ENCODE results near the gene MYL3.
A peak's percentile ranks its signal among the peaks of the same experiment; 100 is the strongest.

MYL3 gene

DNA sequence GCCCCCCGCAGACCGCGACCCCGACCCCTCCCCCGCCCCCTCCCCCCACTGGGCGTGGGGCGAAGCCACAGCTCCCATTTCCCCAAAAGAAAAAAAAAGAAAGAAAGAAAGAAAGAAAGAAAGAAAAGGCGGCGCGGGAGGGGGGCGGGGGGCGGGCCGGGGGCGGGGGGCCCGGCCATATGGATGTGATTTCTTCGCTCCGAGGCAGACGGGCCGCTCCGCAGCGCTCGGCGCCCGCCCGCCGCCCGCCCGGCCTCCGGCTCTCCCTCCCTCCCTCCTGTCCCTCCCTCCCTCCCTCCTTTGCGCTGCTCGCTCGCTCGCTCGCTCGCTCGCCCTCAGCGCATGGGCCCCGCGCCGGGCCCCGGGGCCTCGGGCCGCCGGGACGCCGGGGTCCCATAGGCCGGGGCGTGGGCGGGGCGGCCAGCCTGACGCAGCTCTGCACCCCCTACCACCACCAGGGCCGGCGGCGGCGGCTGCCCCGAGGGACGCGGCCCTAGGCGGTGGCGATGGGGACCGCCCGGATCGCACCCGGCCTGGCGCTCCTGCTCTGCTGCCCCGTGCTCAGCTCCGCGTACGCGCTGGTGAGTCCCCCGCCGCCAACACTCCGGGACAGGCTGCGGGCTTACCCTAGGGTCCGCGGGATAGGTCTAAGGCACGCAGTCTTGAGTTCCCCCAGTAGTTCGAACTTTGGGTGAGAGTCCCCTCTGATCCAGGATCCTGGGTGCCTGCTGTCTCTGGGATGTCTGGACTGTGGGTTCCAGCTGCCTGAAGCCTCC is 20.0 kb upstream of the MYL3 start:
- peak in 3 of 51 donors; percentile 20 to 37 (median 24) for DNase-seq

DNA sequence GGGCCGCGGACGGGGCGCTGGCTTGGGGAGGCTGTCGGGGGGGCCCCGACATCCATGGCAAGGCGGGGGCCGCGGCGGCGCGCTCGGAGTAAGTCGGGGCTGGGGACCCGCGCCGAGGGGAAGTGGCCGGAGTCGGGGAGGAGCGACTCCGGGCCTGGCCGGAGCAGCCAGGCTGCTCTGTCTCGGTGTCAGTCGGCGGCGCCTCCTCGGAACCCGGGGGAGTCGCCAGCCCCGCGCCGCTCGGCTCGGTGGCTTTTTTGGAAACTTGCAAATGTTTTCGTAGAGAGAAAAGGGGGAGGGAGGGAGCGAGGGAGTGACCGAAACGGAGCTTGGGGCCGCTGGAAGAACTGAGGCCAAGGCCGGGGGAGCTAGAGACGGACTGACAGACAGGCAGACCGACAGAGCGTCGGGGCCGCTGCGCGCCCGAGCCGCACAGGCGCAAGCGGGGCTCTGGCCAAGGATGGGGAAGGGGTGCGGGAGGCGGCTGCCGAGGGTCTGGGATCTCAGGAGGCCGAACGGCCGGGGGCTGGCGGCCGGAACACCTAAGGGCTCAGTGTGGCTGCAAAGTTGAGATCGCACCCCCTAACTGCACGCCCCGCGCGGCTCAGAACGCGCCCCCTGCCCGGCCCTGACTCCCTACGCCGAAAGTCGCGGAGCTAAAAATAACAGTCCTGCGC is 19.3 kb upstream of the MYL3 start:
- peak in 3 of 51 donors; percentile 14 to 42 (median 18) for DNase-seq

DNA sequence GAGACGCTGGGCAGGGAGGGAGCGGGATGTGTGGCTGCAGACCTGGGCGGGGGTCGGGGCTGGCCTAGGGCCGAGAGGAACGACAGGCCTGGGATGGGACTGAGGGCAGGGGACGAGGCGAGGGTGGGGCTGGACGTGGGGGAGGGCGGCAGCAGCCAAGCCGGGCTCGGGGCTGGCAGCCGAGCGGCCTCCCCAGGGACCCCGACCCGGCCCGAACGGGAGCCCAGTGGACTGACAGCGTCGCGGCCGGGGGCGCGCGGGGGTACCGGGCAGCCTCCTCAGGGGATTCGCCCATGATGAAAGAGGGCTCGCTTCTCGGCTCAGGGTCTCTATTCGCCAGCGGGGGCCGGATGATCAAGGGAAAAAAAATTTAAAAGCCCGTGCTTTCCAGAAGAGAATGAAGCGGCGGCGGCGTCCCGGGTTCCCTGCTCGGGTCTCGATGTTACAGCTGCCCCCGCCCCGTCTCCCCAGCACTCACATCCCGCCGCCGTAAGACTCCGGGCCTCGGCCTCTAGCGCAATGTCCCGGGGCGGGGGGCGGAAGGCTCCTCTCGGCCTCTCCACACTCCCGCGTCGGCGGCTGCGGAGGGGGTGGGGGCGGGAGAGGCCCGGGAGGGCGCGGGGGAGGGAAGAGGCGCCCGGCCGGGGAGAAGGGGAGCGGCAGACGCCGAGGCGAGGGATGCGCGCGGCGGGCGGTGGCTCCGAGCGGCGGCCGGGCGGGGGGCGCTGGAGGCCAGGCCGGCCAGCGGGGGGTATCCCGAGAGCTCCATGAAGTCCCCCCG is 18.5 kb upstream of the MYL3 start:
- DNase-seq: peak in 5 of 51 donors; percentile 8 to 36 (median 10)

DNA sequence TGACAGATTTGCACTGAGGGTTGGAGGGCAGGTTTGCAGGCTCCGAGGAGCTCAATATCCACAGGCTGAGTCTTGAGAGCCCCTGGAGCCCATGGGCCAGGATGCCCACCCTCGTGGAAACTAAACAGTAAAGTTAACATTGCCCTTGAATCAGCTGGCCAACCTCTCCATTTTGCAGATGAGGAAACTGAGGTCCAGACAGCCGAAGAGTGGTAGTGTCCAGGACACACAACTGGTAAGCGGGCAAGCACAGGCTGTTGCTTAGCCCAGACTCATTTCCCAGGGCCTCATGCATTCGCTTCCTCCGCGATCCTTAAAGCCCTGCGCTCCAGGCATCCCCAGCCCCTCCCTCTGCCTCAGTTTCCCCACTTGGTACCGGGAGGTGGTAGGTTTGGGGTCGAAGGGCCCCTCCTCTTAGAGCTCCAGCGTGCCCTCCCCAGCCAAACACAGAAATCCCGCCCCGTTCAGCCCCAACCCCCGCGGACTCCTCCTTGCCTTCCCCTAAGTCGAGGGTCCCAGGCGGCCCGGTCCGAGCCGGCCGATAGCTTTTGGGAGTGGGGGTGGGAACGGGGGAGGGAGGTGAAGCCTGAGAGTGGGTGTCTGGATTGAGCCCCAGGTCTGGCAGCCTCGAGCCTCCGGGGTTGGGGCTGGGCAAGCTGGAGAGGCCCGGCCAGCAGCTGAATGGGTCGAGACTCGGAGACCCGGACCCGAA is 17.8 kb upstream of the MYL3 start:
- no peak for DNase-seq

DNA sequence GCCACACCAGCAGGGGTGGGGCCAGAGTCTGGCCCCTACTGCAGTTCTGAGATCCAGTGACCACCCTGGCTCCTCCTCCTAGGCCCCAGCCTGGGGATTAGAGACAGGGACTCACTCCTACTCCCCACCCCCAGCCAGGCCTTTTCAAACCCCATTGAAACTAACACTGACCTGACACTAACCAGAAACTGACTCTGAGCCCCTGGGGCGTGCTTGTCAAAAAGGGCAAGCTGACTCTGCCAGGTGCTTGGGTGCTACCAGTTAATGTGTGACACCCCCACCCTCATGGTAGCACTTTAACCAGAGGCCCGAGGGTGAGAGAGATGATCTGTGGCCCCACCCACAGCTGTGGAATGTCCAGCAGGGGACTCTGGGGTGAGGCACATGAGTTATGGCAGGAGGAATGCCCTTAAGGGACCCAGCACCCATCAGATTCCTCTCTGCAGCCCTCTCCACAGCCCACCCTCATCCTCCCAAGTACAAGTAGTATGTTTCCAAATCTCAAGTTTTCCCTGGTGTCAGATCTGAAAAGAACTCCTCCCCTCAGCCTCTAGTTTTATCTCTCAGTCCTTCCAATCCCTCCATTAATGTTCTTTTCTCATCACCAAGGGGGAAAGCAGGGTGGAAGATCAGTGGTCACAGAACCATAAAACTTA is 15.7 kb upstream of the MYL3 start:
- no peak for DNase-seq

DNA sequence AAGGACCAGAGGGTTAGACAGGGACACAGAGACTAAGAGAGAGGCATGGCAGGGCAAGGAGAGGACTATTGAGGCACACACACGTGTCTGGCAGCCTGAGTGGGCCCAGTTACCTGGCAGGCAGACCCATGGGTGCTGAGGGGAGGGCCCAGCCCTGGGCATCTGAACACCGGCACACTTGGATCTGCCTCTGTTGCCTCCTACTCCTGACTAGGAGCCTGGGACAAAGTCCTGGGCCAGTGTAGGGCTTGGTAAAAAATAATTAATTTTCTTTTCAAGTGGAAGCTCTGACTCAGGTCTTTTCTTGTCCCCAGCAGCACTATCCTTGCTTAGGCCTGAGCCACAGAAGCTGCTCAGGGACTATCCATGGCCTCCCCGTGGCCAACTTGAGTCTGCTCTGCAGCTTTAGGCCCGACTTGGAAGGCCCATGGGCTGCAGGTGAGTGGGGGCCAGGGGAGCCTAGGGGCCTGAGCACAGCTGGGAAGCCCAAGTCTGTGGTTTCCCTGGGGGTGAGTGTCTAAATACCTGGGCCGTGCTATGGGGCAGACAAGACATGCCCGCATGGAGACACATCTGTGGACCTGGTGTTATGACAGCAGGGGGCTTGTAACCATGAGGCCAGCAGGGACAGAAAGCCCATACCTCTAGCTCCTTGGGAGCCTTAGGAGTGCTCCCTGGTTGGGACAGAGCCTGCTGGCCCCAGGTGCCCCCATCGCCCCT is 14.3 kb upstream of the MYL3 start, which contains the start of gene PTH1R:
PTH1R (plus strand) TSS at position 316 of the 720 bp plus-strand sequence. CDS start 5,839 bp downstream, outside the sequence.
- DNase-seq: no peak

DNA sequence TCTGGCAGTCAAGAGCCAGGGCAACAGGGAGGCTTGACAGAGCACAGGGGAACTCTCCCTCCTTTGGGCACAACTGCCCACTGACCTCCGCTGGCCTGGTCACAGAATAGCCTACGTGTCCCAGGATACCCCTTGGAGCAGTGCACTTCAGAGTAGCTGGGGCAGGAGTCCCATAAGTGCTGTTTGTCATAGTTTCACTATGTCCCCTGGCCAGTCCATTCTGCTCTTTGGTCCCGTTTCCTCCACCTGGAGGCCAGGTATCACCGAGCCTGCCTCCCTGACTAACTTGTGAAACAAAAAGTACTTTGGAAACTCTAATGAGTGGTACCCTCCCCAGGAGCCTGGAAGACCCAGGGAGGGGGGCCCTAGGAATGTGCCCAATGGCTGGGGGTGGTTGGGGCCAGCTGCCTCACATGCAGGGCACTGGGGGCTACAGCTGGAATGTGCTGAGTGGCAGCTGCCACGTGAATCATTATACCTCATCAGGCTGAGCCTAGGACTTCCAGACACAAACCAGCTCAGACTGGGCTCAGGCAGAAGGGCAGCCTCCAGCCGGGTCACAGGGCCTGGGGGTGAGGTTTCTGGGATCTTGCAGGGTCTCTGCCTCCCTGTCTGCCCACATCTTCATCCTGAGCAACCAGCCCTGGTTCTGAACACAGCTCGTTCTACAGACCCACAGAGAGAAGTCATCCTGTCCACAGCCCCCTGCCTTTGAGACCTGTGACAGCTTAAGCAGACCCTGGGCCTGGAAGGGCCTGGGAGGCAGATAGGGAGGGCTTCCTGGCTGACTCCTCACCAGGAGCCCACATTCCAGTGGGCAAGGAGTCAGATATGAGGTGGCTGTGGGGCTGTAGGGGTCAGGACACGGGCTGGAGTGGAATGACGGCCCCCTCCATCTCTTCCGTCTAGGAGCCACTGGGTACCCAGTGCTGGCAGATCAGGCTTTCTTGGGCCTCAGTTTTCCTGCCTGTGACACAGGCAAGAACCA is 13.4 kb upstream of the MYL3 start:
- DNase-seq: no peak

DNA sequence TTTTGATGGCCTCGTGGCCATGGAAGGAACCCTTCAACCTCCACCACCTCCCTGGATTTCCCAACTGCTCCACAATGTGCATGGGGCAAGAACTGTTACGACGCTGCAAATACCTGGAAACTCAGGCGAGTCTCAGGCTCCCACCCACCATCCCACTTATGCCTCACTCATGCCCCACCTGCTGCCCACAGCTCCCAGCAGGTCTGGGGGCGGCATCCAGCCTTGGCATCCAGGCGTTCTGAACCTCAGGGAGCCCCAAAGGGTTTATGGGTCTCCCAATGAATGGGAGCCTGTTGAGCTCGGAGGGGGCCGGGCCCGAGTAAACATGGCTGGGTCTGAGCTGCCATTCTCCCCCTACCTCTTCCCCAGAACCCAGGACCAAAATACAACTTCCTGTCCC is 12.3 kb upstream of the MYL3 start:
- no peak for DNase-seq

DNA sequence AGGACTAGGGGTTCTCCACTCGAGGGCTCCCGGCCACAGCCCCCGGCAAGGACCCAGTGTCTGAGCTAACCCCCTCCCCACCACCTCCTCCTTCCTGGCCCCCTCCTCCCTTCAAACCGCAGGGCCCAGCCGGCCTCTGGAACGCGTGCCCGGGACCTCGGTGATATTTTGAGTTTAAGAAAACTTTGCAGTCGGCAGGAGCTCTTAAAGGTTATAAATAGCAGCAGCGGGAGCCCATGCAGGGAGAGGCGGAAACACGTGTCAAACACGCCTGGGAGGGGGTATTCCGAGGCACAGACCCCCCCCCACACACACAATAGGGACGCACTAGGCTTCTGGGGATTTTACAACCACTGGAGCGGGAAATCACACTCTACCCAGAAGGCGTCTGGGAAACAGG is 11.2 kb upstream of the MYL3 start:
- no peak for DNase-seq

DNA sequence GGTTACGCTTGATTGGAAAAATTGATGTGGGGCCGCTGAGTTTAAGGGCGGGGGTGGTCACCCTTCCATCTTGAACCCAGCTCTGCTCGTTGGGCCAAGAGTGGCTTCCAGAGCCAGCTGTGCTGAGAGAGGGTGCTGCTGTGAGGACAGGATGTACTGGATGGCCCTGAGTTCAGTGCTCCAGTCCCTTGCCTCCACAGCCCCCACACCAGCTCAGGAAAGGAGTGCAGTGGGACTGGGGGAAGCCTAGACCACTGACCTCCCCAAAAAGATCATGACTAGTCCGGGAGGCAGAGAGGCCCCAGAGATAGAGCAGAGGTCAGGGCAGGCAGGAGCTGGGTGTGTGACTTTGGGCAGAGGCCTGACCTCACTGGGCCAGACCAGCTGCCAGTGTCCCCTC is 10.3 kb upstream of the MYL3 start:
- no peak for DNase-seq

DNA sequence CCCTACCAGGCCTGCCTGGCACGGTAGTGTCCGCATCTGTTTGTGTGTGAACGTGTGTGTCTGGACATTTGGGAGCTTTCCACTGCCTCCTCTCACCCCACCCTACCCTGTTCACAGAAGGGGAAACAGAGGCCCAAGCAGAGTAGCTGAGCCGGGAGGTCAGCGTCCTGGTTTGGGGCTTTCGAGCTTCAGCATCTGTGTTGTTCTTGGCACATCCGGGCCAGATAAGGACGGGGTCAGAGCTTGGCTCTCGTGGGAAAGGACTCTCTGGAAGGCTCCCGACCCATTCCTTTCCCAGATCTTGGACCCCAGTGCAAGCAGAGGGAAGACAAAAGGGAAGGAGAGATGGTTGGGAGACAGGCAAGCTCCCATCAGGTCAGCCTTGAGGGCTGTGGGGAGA is 8.0 kb upstream of the MYL3 start:
- no peak for DNase-seq

DNA sequence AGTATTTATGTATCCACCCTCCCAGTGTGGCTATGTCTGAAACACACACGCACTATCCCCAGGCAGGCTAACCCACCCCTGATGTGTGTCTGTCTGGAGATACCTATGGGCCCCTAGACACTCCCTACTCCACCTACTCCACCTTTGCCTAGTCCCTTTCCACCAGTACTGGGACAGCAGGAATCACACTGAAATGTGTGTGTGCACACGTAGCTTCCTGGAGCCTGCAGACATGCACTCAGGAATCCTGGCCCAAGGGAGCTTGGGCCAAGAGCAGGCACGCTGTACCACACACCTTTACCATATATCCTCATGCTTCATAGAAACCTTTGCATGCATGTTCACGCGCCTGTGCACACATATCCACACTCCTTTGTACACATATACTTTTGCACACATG is 7.4 kb upstream of the MYL3 start:
- DNase-seq: no peak

DNA sequence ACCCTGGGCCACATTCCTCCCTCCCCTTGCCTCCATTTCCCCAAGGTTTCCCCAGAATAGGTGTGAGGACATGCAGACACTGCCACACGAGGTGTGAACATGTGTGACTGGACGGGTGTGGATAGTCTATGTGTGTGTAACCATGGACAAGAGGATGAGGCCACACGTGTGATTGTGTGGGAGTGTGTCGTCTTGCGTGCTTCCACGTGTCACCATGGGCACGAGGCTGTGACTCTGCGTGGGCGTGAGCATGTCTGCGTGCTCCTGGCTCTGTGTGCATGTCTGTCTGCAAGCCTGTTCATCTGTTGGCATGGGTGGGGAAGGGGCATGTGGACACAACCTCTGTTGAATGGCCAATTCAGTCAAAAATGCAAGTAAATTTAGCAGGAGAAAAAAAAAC is 6.2 kb upstream of the MYL3 start:
- no peak for DNase-seq

DNA sequence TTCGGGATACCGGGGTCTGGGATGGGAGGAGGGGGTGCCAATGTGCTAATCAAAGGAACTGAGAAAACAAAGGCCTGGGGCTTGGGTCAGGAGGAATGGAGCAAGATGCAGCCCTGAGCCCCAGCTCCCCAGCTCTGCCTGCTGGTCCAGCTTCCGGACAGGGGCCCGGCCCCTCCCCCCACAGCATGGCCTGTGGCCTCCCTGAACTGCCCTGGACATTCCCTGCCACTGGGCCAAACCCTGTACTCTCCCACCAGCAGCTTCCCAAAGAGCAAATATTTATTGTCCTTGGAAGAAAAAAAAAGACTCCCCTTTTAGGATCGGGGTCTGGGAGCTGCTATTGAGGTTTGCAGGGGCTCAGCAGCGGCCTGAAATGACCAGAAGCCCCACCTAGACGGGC is 5.7 kb upstream of the MYL3 start:
- DNase-seq: no peak

DNA sequence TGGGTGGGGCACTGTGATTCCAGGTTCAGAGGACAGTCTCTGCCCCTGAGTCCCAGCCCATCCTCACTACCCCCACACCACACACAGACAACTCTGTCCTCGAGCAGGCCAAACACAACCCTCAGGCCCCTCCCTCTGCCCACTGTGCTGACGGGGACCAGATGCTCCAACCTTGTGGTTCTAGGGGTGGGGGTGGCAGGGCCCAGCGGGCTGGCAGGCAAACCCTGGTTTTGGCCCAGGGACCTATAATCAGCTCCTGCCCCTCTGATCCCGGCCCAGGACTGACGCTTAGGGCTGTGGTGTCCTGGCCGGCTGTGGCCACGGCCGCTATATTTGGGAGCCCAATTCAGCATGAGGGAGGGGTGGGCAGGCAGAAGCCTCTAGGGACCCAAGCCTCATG is 5.0 kb upstream of the MYL3 start:
- DNase-seq: no peak

DNA sequence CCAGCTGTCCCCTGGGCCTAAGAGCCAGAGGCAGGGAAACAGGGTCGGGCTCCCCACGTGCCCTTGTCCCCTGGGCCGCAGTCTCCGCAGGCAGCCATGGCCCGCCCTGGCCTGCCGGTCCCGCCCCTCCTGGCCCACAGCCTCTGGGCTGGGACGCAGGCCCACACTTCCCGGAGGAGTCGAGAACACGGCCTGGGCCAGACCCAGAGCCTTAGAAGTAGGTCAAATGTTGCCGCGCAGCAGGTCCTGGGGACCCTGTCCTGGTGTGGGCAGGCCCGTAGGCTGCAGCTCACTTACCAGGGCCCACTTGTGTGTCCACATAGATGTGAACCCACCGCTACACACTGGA is 4.3 kb upstream of the MYL3 start:
- DNase-seq: peak in 43 of 51 donors; percentile 12 to 82 (median 51)

DNA sequence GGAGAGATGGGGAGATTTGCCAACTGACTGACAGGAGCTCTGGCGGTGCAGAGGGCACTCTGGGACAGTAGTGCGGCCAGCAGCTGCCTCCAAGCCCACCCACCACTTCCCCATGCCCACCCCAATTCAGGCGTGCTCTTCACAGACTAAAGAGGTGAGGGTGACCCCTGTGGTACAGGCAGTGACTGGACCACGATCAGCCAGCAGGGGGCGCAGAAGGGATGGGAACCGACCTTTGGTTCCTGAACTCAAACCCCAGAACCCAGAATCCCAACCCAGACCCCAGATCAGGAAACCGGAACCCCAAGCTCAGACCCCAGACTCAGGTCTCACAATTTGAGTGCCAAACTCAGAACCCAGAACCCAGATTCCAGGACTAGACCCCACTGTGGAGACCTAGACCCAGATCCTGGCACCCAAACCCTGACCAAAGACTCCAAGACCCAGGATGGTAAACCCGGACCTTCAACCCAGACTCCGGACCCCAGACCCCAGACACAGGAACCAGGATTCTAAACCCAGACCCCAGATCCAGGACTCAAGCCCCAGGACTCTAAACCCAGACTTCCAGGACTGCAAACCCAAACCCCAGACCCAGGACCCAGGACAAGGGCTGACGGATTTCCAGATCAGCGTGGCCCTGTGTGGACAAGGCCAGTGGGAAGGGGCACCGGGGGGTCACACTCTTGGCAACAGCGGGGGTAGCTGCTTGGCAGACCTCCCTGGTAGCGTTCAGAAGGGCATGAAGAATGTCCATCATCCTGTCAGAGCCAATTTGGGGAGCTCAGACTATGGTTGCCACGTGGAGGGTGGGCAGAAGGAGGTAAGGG is 3.7 kb upstream of the MYL3 start:
- DNase-seq: peak in 46 of 51 donors; percentile 9 to 84 (median 52)

DNA sequence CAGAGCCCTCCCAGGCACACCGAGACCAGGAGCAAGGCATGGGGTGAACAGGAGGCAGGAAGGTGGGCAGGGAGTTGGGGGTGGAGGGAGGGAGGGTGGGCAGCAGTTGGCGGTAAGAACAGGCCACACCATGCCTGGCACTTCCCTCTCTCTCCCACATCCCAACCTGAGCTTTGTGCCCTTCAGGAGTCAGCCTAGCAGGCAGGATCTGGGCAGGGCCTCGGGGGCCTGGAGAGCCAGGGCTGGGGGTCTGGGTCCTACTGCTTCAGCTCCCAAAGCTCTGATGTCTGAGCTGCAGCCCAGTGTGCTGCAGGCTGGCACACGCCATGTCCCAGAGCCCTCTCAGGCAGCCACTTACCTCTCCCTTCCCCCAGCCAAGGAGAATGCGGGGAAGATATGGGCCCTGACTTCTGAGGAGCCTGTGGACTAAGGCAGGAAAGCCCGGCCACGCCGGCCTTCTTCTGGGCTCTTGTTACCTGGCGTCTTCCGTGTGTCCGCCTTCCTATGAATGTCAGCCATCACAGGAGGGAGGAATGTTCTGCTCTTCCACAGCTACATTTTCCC is 2.9 kb upstream of the MYL3 start:
- DNase-seq: no peak

Data from hypothalamus (tissue), 51 donors.